Activated T-cell treated with anti-CD3 and anti-CD28 coated beads, Interleukin-2, amount 50 U/mL, for 72 hours (primary cell): ENCODE results near the gene ERVMER34-1. TPM values are rescaled to one million over a fixed set of nuclear protein-coding genes. Genes with fewer than 3 reads are reported as not detected.

Experiments used
- ATAC-seq, 2 donors: fragments of 150-1000 bp; cut with Tn5 transposase; replicated peaks in 1 of 2; 2 replicates each; pipeline ENCODE4 v1.10.0; 2021; ENCODE audit warnings: moderate library complexity in 2 of 2, mild to moderate bottlenecking in 1 of 2
- DNase-seq, 2 donors: peaks; one replicate each; pipeline ENCODE4 v3.0.0; 2021 to 2022; ENCODE audit warnings: mixed read lengths in 1 of 2
- H3K27ac Mint-ChIP-seq: one replicate; pipeline ENCODE4 v1.8.0; 2022; ENCODE audit warnings: mild to moderate bottlenecking, moderate library complexity, mixed read lengths
- H3K27me3 Mint-ChIP-seq: one replicate; pipeline ENCODE4 v1.8.0; 2022; ENCODE audit warnings: low read depth, mixed read lengths
- H3K36me3 Mint-ChIP-seq, 2 donors: one replicate each; pipeline ENCODE4 v1.8.0; 2022; ENCODE audit warnings: mixed read lengths in 2 of 2, mild to moderate bottlenecking in 1 of 2; ENCODE audit not compliant: insufficient read depth in 2 of 2
- H3K4me1 Mint-ChIP-seq: one replicate; pipeline ENCODE4 v1.8.0; 2022; ENCODE audit warnings: low read depth, mixed read lengths
- H3K4me3 Mint-ChIP-seq, 2 donors: one replicate each; pipeline ENCODE4 v1.8.0; 2022; ENCODE audit warnings: mild to moderate bottlenecking in 2 of 2, mixed read lengths in 2 of 2, moderate library complexity in 2 of 2
- H3K9me3 Mint-ChIP-seq, 2 donors: one replicate each; pipeline ENCODE4 v1.8.0; 2022; ENCODE audit warnings: mixed read lengths in 2 of 2
- total RNA-seq, 2 donors: library from RNA; stranded (reverse); gene quantifications; one replicate each; pipeline ENCODE4 v1.2.3, GENCODE V29; 2022

Gene ERVMER34-1
- total RNA-seq, 2 donors from 2014 or later, result 0.09 TPM; not detected in 1

GRCh38 chr4:52751487-52751911 is 274 bp upstream of the ERVMER34-1 start:
- H3K27ac Mint-ChIP-seq, result no peak overlapping the region
- peaks cover 5% of the 10 kb centered on the region for H3K4me1 Mint-ChIP-seq
- peak overlapping the region; percentile 70 to 82 for H3K4me3 Mint-ChIP-seq
- ATAC-seq (peak in 1 of 2 donors; percentile 21), DNase-seq (peak in 1 of 2 donors; percentile 1)
- H3K9me3 Mint-ChIP-seq, result no peaks in the 10 kb centered on the region
- H3K36me3 Mint-ChIP-seq, result peaks cover 2 to 3% of the 10 kb centered on the region in 2 donors
- H3K27me3 Mint-ChIP-seq, result peaks cover 66% of the 10 kb centered on the region

- ATAC-seq (no peak), DNase-seq (no peak)
- peaks cover 65% of the 10 kb centered on the region for H3K27me3 Mint-ChIP-seq
- peaks cover 5% of the 10 kb centered on the region for H3K4me1 Mint-ChIP-seq
- peak overlapping the region; percentile 13 to 82 for H3K4me3 Mint-ChIP-seq
- no peaks in the 10 kb centered on the region for H3K9me3 Mint-ChIP-seq
- H3K36me3 Mint-ChIP-seq, result peaks cover 2 to 3% of the 10 kb centered on the region in 2 donors
- no peak overlapping the region for H3K27ac Mint-ChIP-seq
These were observed 1.0 kb downstream of the ERVMER34-1 start for GRCh38 chr4:52750213-52750612.

- H3K27ac Mint-ChIP-seq, result no peak overlapping the region
- H3K27me3 Mint-ChIP-seq, result peaks cover 56% of the 10 kb centered on the region
- ATAC-seq (no peak), DNase-seq (no peak)
- H3K9me3 Mint-ChIP-seq, result no peaks in the 10 kb centered on the region
- H3K4me1 Mint-ChIP-seq, result peaks cover 5% of the 10 kb centered on the region
- H3K36me3 Mint-ChIP-seq, result peaks cover 2 to 3% of the 10 kb centered on the region in 2 donors
- H3K4me3 Mint-ChIP-seq, result no peak overlapping the region
These were observed 2.8 kb downstream of the ERVMER34-1 start for GRCh38 chr4:52748432-52748831.

- no peaks in the 10 kb centered on the region for H3K36me3 Mint-ChIP-seq
- DNase-seq (no peak), ATAC-seq (no peak)
- no peak overlapping the region for H3K4me3 Mint-ChIP-seq
- no peaks in the 10 kb centered on the region for H3K4me1 Mint-ChIP-seq
- no peaks in the 10 kb centered on the region for H3K9me3 Mint-ChIP-seq
- H3K27ac Mint-ChIP-seq, result no peak overlapping the region
- H3K27me3 Mint-ChIP-seq, result peaks cover 19% of the 10 kb centered on the region
These were observed 6.6 kb downstream of the ERVMER34-1 start for GRCh38 chr4:52744588-52744987.

- Mint-ChIP-seq H3K27ac (no peak overlapping the region), H3K4me3 (no peak overlapping the region), H3K4me1 (no peaks in the 10 kb centered on the region), H3K27me3 (peaks cover 16% of the 10 kb centered on the region), H3K9me3 (no peaks in the 10 kb centered on the region), H3K36me3 (no peaks in the 10 kb centered on the region)
- ATAC-seq, result no peak
- no peak for DNase-seq
These were observed 7.7 kb downstream of the ERVMER34-1 start for GRCh38 chr4:52743444-52744019.

GRCh38 chr4:52729586-52729985 is 21.6 kb downstream of the ERVMER34-1 start:
- DNase-seq (no peak), ATAC-seq (no peak)
- Mint-ChIP-seq H3K9me3 (no peaks in the 10 kb centered on the region), H3K36me3 (no peaks in the 10 kb centered on the region), H3K27me3 (no peaks in the 10 kb centered on the region), H3K27ac (no peak overlapping the region), H3K4me3 (no peak overlapping the region), H3K4me1 (no peaks in the 10 kb centered on the region)

GRCh38 chr4:52728691-52729240 is 22.5 kb downstream of the ERVMER34-1 start:
- Mint-ChIP-seq H3K27ac (no peak overlapping the region), H3K4me3 (no peak overlapping the region)
- no peak for ATAC-seq

GRCh38 chr4:52726826-52727580 is 24.2 kb downstream of the ERVMER34-1 start:
- Mint-ChIP-seq H3K27ac (no peak overlapping the region), H3K4me1 (peaks cover 8% of the 10 kb centered on the region), H3K9me3 (no peaks in the 10 kb centered on the region), H3K36me3 (no peaks in the 10 kb centered on the region), H3K4me3 (no peak overlapping the region), H3K27me3 (no peaks in the 10 kb centered on the region)
- ATAC-seq (no peak), DNase-seq (no peak)

More at GRCh38 chr4:52728691-52729240, 22.5 kb downstream of the ERVMER34-1 start:
- H3K9me3 Mint-ChIP-seq, result no peaks in the 10 kb centered on the region
- H3K4me1 Mint-ChIP-seq, result no peaks in the 10 kb centered on the region
- no peaks in the 10 kb centered on the region for H3K36me3 Mint-ChIP-seq
- H3K27me3 Mint-ChIP-seq, result no peaks in the 10 kb centered on the region
- DNase-seq, result no peak

GRCh38 chr4:52721968-52722815 is 29.0 kb downstream of the ERVMER34-1 start:
- Mint-ChIP-seq H3K9me3 (no peaks in the 10 kb centered on the region), H3K4me3 (peak overlapping the region; percentile 70 to 86), H3K36me3 (peaks cover 0 to 9% of the 10 kb centered on the region in 2 donors), H3K27ac (peak overlapping the region; percentile 92), H3K4me1 (peaks cover 20% of the 10 kb centered on the region), H3K27me3 (no peaks in the 10 kb centered on the region)
- ATAC-seq (peak; percentile 98), DNase-seq (peak; percentile 87 to 90)

- Mint-ChIP-seq H3K4me3 (no peak overlapping the region), H3K27me3 (no peaks in the 10 kb centered on the region), H3K9me3 (no peaks in the 10 kb centered on the region), H3K4me1 (peaks cover 55% of the 10 kb centered on the region), H3K27ac (peak overlapping the region; percentile 11), H3K36me3 (peaks cover 5 to 32% of the 10 kb centered on the region in 2 donors)
- DNase-seq, result no peak
- no peak for ATAC-seq
These were observed 33.1 kb downstream of the ERVMER34-1 start for GRCh38 chr4:52718123-52718522.

GRCh38 chr4:52716364-52717151 is 34.7 kb downstream of the ERVMER34-1 start:
- Mint-ChIP-seq H3K4me1 (peaks cover 58% of the 10 kb centered on the region), H3K4me3 (no peak overlapping the region), H3K27ac (peak overlapping the region; percentile 97), H3K27me3 (no peaks in the 10 kb centered on the region), H3K36me3 (peaks cover 7 to 35% of the 10 kb centered on the region in 2 donors), H3K9me3 (no peaks in the 10 kb centered on the region)
- ATAC-seq (no peak), DNase-seq (no peak)

GRCh38 chr4:52715914-52716313 is 35.3 kb downstream of the ERVMER34-1 start:
- H3K4me3 Mint-ChIP-seq, result peak overlapping the region; percentile 10 to 97
- peak overlapping the region; percentile 97 for H3K27ac Mint-ChIP-seq
- ATAC-seq (no peak), DNase-seq (no peak)
- H3K4me1 Mint-ChIP-seq, result peaks cover 60% of the 10 kb centered on the region
- peaks cover 7 to 35% of the 10 kb centered on the region in 2 donors for H3K36me3 Mint-ChIP-seq
- no peaks in the 10 kb centered on the region for H3K27me3 Mint-ChIP-seq
- H3K9me3 Mint-ChIP-seq, result no peaks in the 10 kb centered on the region
